Measurements from ENCODE around the gene SNN. TPM values are rescaled to one million over a fixed set of nuclear protein-coding genes. Genes with fewer than 3 reads are reported as not detected.

The SNN gene
- total RNA-seq, 3 donors from 2014 or later = 16.4 to 68.3 (median 18.7) TPM

DNA sequence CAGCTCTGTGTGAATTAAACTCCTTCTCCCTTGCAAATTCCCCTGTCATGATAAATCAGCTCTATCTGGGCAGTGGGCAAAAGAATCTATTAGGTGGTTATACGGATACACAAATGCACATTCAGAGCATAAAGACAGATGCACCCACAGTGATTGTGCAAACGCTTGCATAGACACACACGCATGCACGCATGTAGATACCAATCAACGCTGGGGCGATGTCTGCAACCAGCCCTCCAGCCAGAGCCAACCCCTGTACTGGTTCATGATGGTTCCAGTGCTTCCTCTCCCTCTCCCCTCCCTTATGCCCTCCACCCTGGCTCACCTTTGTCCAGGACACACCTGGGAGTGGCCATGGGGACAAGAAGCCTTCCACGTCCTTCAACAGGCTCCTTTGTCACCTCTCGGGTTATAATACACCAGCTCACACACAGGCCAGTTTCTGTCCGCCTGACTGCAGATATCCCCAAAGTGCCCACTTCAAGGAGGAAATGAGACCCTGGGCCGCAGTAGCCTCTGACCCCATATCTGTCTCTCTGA, 33.1 kb upstream of the SNN start:
- H3K27me3 ChIP-seq = no peaks in the 10 kb centered on the region
- H3K4me3 ChIP-seq = no peak overlapping the region
- intact Hi-C loops (cut with DNase I; ENCODE audit: low total_unique reads) = no loop called here
- peaks cover 4 to 11% of the 10 kb centered on the region in 2 donors for H3K4me1 ChIP-seq
- no peak for TF ChIP-seq POLR2A (IDR thresholded peaks at IDR 0.05)
- no peak for TF ChIP-seq POLR2AphosphoS5 (IDR thresholded peaks at IDR 0.05)
- TF ChIP-seq, protein P1, sequence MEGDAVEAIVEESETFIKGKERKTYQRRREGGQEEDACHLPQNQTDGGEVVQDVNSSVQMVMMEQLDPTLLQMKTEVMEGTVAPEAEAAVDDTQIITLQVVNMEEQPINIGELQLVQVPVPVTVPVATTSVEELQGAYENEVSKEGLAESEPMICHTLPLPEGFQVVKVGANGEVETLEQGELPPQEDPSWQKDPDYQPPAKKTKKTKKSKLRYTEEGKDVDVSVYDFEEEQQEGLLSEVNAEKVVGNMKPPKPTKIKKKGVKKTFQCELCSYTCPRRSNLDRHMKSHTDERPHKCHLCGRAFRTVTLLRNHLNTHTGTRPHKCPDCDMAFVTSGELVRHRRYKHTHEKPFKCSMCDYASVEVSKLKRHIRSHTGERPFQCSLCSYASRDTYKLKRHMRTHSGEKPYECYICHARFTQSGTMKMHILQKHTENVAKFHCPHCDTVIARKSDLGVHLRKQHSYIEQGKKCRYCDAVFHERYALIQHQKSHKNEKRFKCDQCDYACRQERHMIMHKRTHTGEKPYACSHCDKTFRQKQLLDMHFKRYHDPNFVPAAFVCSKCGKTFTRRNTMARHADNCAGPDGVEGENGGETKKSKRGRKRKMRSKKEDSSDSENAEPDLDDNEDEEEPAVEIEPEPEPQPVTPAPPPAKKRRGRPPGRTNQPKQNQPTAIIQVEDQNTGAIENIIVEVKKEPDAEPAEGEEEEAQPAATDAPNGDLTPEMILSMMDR (IDR thresholded peaks at IDR 0.05) = no peak
- no peak for DNase-seq (ENCODE audit: low spot score in 2 of 2)
- H3K9me3 ChIP-seq = no peaks in the 10 kb centered on the region
- no peak overlapping the region for H3K27ac ChIP-seq
- no peaks in the 10 kb centered on the region for H3K36me3 ChIP-seq

DNA sequence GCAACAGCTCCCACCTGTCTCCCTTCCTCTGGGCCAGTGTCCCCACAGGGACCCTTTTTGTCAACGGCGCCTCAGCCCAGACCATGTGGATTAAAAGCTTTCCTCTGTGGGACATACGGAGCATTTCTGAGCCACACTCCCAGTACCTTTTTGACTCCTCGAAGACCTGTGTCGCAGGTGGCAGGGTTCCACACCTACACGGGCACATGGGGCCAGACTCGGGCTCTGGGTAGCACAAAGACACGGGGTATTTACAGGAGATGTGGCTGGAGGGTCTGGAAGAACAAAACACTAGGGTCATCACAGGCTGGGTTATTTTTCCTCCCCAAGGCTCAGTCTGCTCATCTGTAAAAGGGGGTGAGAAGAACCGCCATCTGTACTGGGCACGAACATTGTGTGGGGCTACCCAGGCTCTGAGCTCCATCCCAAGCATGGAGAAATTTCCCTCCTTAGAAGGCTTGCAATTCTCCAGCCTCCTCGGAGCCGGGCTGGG, 32.5 kb upstream of the SNN start:
- no peak for TF ChIP-seq POLR2AphosphoS5 (IDR thresholded peaks at IDR 0.05)
- TF ChIP-seq, protein P1 (IDR thresholded peaks at IDR 0.05) = no peak
- TF ChIP-seq POLR2A (IDR thresholded peaks at IDR 0.05) = no peak
- intact Hi-C loops (cut with DNase I; ENCODE audit: low total_unique reads) = no loop called here
- no peak for DNase-seq (ENCODE audit: low spot score in 2 of 2)
- Histone ChIP-seq H3K36me3 (no peaks in the 10 kb centered on the region), H3K27ac (no peak overlapping the region), H3K4me3 (no peak overlapping the region), H3K27me3 (no peaks in the 10 kb centered on the region), H3K4me1 (peaks cover 8 to 11% of the 10 kb centered on the region in 2 donors), H3K9me3 (no peaks in the 10 kb centered on the region)

DNA sequence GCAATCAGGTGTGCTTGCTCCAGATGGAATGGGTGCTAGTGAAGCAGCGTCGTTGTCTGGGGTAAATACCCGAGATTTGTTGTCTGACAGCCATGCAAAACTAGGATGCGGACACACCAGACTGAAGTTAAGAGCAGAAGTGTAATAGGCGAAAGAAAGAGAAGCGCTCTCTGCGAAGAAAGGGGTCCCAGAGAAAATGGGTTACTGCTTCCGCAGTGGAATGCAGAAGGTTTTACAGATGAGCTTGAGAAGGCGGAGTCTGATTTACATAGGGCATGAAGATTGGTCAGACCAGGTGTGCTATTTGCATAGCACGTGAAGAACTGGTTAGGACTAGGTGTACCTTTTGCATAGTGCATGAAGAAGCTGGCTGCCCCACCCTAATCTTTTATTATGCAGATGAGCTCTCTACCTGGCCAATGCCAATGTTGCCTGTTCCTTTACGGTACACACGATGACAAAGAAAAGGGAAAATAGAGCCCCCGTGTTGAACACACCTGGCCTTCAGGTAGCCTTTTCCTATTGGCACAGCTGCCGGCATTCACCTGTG, 32.0 kb upstream of the SNN start:
- intact Hi-C loops (cut with DNase I; ENCODE audit: low total_unique reads) = no loop called here
- Histone ChIP-seq H3K27ac (no peak overlapping the region), H3K4me1 (peaks cover 11 to 13% of the 10 kb centered on the region in 2 donors), H3K4me3 (no peak overlapping the region), H3K9me3 (no peaks in the 10 kb centered on the region), H3K36me3 (no peaks in the 10 kb centered on the region), H3K27me3 (no peaks in the 10 kb centered on the region)
- DNase-seq (ENCODE audit: low spot score in 2 of 2) = no peak
- TF ChIP-seq, protein P1 (IDR thresholded peaks at IDR 0.05) = no peak
- TF ChIP-seq POLR2A (IDR thresholded peaks at IDR 0.05) (no peak), POLR2AphosphoS5 (IDR thresholded peaks at IDR 0.05) (no peak)

DNA sequence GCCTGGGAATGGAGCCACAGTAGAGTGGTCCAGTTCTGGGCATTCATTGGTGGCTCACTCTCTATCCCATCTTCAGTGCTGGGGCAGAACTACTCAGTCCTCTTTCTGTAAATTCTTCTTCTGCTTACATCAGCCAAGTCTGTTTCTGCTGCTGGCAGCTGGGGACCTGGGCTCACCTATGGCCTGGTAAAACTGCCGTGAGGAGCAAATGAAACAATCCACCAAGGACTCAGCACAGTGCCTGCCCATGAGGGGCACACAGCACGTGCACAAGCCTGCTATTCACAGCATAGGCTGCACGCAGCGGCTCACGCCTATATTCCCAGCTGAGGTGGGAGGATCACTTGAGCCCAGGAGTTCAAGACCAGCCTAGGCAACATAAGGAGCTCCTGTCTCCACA, 30.9 kb upstream of the SNN start:
- no peak for DNase-seq (ENCODE audit: low spot score in 2 of 2)
- Histone ChIP-seq H3K36me3 (no peaks in the 10 kb centered on the region), H3K27me3 (no peaks in the 10 kb centered on the region), H3K4me3 (no peak overlapping the region), H3K9me3 (no peaks in the 10 kb centered on the region), H3K27ac (no peak overlapping the region), H3K4me1 (peaks cover 7 to 14% of the 10 kb centered on the region in 2 donors)
- TF ChIP-seq POLR2A (IDR thresholded peaks at IDR 0.05) = no peak
- TF ChIP-seq, protein P1 (IDR thresholded peaks at IDR 0.05) = no peak
- no peak for TF ChIP-seq POLR2AphosphoS5 (IDR thresholded peaks at IDR 0.05)
- intact Hi-C loops (cut with DNase I; ENCODE audit: low total_unique reads) = no loop called here

DNA sequence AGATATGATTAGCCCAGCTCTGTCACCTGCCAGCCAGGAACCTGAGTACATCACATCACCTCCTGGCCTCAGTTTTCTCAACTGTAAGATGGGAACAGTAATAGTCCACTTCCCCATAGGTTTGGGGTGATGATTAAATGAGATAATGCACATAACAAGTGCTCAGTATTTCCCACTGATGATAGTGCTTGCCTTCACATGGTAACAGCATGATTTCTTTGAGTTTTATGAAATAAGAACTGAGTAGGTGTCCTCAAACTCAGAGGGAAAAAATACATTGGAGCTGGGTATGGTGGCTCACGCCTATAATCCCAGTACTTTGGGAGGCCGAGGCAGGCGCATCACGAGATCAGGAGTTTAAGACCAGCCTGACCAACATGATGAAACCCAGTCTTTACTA, 30.1 kb upstream of the SNN start:
- TF ChIP-seq POLR2A (IDR thresholded peaks at IDR 0.05) (no peak), POLR2AphosphoS5 (IDR thresholded peaks at IDR 0.05) (no peak)
- TF ChIP-seq, protein P1 (IDR thresholded peaks at IDR 0.05) = no peak
- Histone ChIP-seq H3K4me3 (no peak overlapping the region), H3K9me3 (no peaks in the 10 kb centered on the region), H3K27me3 (no peaks in the 10 kb centered on the region), H3K36me3 (no peaks in the 10 kb centered on the region), H3K4me1 (peaks cover 0 to 10% of the 10 kb centered on the region in 2 donors), H3K27ac (no peak overlapping the region)
- no peak for DNase-seq (ENCODE audit: low spot score in 2 of 2)
- intact Hi-C loops (cut with DNase I; ENCODE audit: low total_unique reads) = no loop called here

All from breast epithelium (tissue), 4 donors.